Measurements from ENCODE around the gene ATP8A1. TPM values are rescaled to one million over a fixed set of nuclear protein-coding genes. Genes with fewer than 3 reads are reported as not detected.
"Not testable (repeated sequence)": the region's sequence is repeated elsewhere in the genome, so short reads cannot be mapped to it uniquely, and the experiment has no call there.

The ATP8A1 gene
- 1 to 10 TPM; 1.0 to 3.4 (median 1.9) TPM for total RNA-seq
- long read RNA-seq = 0 reads

DNA sequence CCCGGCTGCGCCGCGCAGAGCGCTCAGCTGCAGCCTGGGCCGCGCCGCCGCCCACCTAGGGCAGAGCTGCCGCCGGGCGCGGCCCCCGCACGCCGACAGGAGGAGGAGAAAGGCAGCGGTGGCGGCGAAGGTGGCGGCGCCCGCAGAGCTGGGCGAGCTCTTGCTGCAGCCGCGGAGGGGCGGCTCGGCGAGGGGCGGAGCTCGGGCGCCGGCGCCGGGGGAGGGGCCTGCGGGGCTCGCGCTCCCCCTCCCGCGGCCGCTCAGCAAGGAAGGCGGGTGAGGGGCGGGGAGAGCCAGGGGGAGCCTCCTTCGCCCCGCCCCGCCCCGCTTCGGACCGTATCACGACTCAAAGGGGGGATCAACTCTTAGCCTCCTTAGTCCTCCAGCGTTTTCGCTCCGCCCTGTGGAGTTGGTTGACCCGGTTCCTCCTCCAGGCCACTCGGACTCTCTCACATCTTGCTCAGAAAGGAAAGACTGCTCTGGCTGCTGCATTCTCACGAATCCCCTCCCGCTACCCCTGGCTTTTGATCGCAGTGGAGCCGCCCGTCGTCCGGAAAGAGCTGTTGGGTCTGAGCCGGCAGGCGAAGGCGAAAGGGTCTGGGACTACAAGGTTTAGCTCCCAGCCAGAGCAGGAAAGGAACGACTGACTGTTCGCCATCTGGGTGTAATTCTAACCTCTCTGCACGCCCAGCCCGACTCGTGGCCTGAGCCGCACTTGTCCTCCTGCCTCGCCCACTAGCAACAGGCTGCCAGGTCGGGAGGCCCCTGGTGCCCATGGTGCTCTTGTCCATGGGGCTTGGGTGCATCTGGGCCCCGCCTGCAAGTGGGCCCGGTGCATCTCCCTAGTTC is at the start of gene ATP8A1:
ATP8A1 (minus strand) TSS at position 162 of the 849 bp plus-strand sequence. CDS start 232 bp downstream, outside the sequence.
- no peaks in the 10 kb centered on the region for H3K9me3 ChIP-seq
- peak; percentile 94 to 95 (median 95) for DNase-seq
- H3K36me3 ChIP-seq = no peaks in the 10 kb centered on the region
- peak within 1 kb of the TSS; percentile 76 to 90 (median 78) for H3K4me3 ChIP-seq
- intact Hi-C loops (cut with DNase I) = no loop called here
- peak within 1 kb of the TSS; percentile 80 to 90 (median 85) for H3K27ac ChIP-seq
- H3K27me3 ChIP-seq = no peaks in the 10 kb centered on the region
- TF ChIP-seq POLR2A (IDR thresholded peaks at IDR 0.05) (peak; percentile 75), CTCF (IDR thresholded peaks at IDR 0.05) (no peak)
- WGBS (ENCODE audit: insufficient coverage, low coverage, low lambda C conversion rate, missing lambda C conversion rate) = 0% methylated on average over 7 of the region's 74 CpGs
- H3K4me1 ChIP-seq = peaks cover 0 to 8% (median 0%) of the 10 kb centered on the region in 4 donors
- peak; percentile 98 to 99 (median 98) for ATAC-seq

GRCh38 chr4:42706086-42706485 is 49.2 kb upstream of the ATP8A1 start:
- no peak for ATAC-seq
- Histone ChIP-seq H3K27me3 (no peaks in the 10 kb centered on the region), H3K36me3 (no peaks in the 10 kb centered on the region), H3K27ac (no peak overlapping the region), H3K4me3 (no peak overlapping the region), H3K9me3 (no peaks in the 10 kb centered on the region), H3K4me1 (no peaks in the 10 kb centered on the region)
- intact Hi-C loops (cut with DNase I) = no loop called here
- TF ChIP-seq POLR2A (IDR thresholded peaks at IDR 0.05) = no peak
- TF ChIP-seq CTCF (IDR thresholded peaks at IDR 0.05) = no peak
- DNase-seq = no peak
- WGBS (ENCODE audit: insufficient coverage, low coverage, low lambda C conversion rate, missing lambda C conversion rate) = 53% methylated on average over 4 of the region's 4 CpGs

GRCh38 chr4:42703813-42704212 is 46.9 kb upstream of the ATP8A1 start:
- Histone ChIP-seq H3K4me3 (no peak overlapping the region), H3K27me3 (no peaks in the 10 kb centered on the region), H3K36me3 (no peaks in the 10 kb centered on the region), H3K4me1 (no peaks in the 10 kb centered on the region), H3K27ac (no peak overlapping the region), H3K9me3 (no peaks in the 10 kb centered on the region)
- DNase-seq (no peak), ATAC-seq (no peak)
- intact Hi-C loops (cut with DNase I) = no loop called here
- TF ChIP-seq CTCF (IDR thresholded peaks at IDR 0.05) (no peak), POLR2A (IDR thresholded peaks at IDR 0.05) (no peak)
- WGBS (ENCODE audit: insufficient coverage, low coverage, low lambda C conversion rate, missing lambda C conversion rate) = 60% methylated on average over 5 of the region's 5 CpGs

- no peak for DNase-seq
- no peaks in the 10 kb centered on the region for H3K36me3 ChIP-seq
- H3K4me1 ChIP-seq = no peaks in the 10 kb centered on the region
- no peak for ATAC-seq
- intact Hi-C loops (cut with DNase I) = no loop called here
- no peaks in the 10 kb centered on the region for H3K9me3 ChIP-seq
- TF ChIP-seq POLR2A (IDR thresholded peaks at IDR 0.05) (no peak), CTCF (IDR thresholded peaks at IDR 0.05) (no peak)
- no peaks in the 10 kb centered on the region for H3K27me3 ChIP-seq
- H3K27ac ChIP-seq = no peak overlapping the region
- WGBS (ENCODE audit: insufficient coverage, low coverage, low lambda C conversion rate, missing lambda C conversion rate) = 60% methylated on average over 3 of the region's 3 CpGs
- no peak overlapping the region for H3K4me3 ChIP-seq
Measured at GRCh38 chr4:42702895-42703294, 46.0 kb upstream of the ATP8A1 start.

DNA sequence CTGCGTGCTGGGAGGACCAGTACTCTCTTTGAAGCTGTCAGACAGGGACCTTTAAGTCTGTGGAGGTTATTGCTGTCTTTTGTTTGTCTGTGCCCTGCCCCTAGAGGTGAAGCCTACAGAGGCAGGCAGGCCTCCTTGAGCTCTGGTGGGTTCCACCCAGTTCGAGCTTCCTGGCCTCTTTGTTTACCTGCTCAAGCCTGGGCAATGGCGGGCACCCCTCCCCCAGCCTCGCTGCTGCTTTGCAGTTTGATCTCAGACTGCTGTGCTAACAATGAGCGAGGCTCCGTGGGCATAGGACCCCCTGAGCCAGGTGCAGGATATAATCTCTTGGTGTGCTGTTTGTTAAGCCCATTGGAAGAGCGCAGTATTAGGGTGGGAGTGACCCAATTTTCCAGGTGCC is 44.9 kb upstream of the ATP8A1 start:
- H3K27ac ChIP-seq; H3K9me3 ChIP-seq; H3K4me3 ChIP-seq; intact Hi-C loops (cut with DNase I); H3K4me1 ChIP-seq; H3K36me3 ChIP-seq; ATAC-seq; H3K27me3 ChIP-seq; DNase-seq: not testable (repeated sequence)
- 40% methylated on average over 2 of the region's 7 CpGs for WGBS (ENCODE audit: insufficient coverage, low coverage, low lambda C conversion rate, missing lambda C conversion rate)

Data from right lobe of liver (tissue), 6 donors.